B cell (primary cell): ENCODE measurements around the gene ARHGAP35. TPM values are rescaled to one million over a fixed set of nuclear protein-coding genes. Genes with fewer than 3 reads are reported as not detected.
A peak's percentile ranks its signal among the peaks of the same experiment; 100 is the strongest.

ENCODE experiments used
- ATAC-seq: fragments of 200-7000 bp; cut with Tn5 transposase; one replicate; pipeline ENCODE4 v1.10.0; 2021; ENCODE audit warnings: low read depth, mild to moderate bottlenecking, moderate number of reproducible peaks, moderate library complexity
- CTCF ChIA-PET: fragments of 350-600 bp; sonication (Branson Sonifier 250); formaldehyde crosslinking; loops from one replicate; lab custom pipeline; 2021; ENCODE audit warnings: antibody characterized with exemption, inconsistent platforms; lab: Charles Lee
- POLR2A ChIA-PET: fragments of 350-600 bp; sonication (Branson Sonifier 250); formaldehyde crosslinking; loops from one replicate; lab custom pipeline; 2021; ENCODE audit warnings: antibody characterized with exemption; lab: Charles Lee
- DNase-seq: peaks from one replicate; pipeline ENCODE4 v3.0.0; 2013
- H2AFZ ChIP-seq: 2 replicates; pipeline ENCODE4 v1.6.1; 2012; ENCODE audit warnings: mild to moderate bottlenecking, low read depth, low read length; ENCODE audit not compliant: insufficient read depth, poor library complexity, severe bottlenecking
- H3K27ac ChIP-seq, 2 donors: 1 replicate in 1 of 2; 2 replicates in 1 of 2; pipeline ENCODE4 v1.5.1; 2012 to 2013; ENCODE audit warnings: low read length in 2 of 2, mild to moderate bottlenecking in 2 of 2, moderate library complexity in 1 of 2
- H3K27me3 ChIP-seq, 4 experiments: fragments of 200-600 bp in 1 of 4; sonication (generic) in 1 of 4; replicated peaks in 1 of 4; 1 replicate in 2 of 4; 2 replicates in 2 of 4; pipeline versions ENCODE4 v1.6.1 to v1.7.0; 2013 to 2016; ENCODE audit warnings: low read length in 3 of 4, mild to moderate bottlenecking in 2 of 4, mixed read lengths in 1 of 4, moderate library complexity in 1 of 4; ENCODE audit not compliant: insufficient read depth in 4 of 4, control insufficient read depth in 3 of 4; ENCODE audit errors: control extremely low read depth in 1 of 4
- H3K36me3 ChIP-seq, 2 experiments: replicated peaks in 1 of 2; 1 replicate in 1 of 2; 2 replicates in 1 of 2; pipeline versions ENCODE4 v1.6.1 to v1.7.1; 2013; ENCODE audit warnings: low read length in 1 of 2; ENCODE audit not compliant: insufficient read depth in 2 of 2, control insufficient read depth in 1 of 2; ENCODE audit errors: control extremely low read depth in 1 of 2, extremely low read depth in 1 of 2
- H3K4me1 ChIP-seq, 2 donors: fragments of 200-600 bp in 1 of 2; sonication (generic) in 1 of 2; 1 replicate in 1 of 2; 2 replicates in 1 of 2; pipeline versions ENCODE4 v1.5.1 to v1.6.1; 2013 to 2017; ENCODE audit warnings: low read length in 2 of 2; ENCODE audit not compliant: control insufficient read depth in 2 of 2, insufficient read depth in 2 of 2
- H3K4me2 ChIP-seq: replicated peaks from 2 replicates; pipeline ENCODE3; 2012; ENCODE audit warnings: mild to moderate bottlenecking, low read depth, low read length; ENCODE audit not compliant: poor library complexity, severe bottlenecking
- H3K4me3 ChIP-seq, 5 experiments: fragments of 200-600 bp in 1 of 5; sonication (generic) in 1 of 5; 1 replicate in 3 of 5; 2 replicates in 2 of 5; pipeline versions ENCODE4 v1.5.1 to v1.7.0; 2011 to 2016; ENCODE audit warnings: low read length in 4 of 5, mild to moderate bottlenecking in 4 of 5, low read depth in 2 of 5, control low read depth in 1 of 5, moderate library complexity in 1 of 5; ENCODE audit not compliant: insufficient read depth in 1 of 5; ENCODE audit errors: control extremely low read depth in 1 of 5, extremely low read depth in 1 of 5
- H3K79me2 ChIP-seq: fragments of 200-600 bp; sonication (generic); one replicate; pipeline ENCODE4 v1.6.0; 2016; ENCODE audit warnings: low read length; ENCODE audit not compliant: control insufficient read depth, insufficient read depth
- H3K9ac ChIP-seq: fragments of 200-600 bp; sonication (generic); 2 replicates; pipeline ENCODE4 v1.6.1; 2017; ENCODE audit warnings: mild to moderate bottlenecking, low read length, moderate library complexity
- H3K9me3 ChIP-seq, 3 donors: one replicate each; pipeline versions ENCODE4 v1.6.1 to v1.7.1; 2013; ENCODE audit warnings: low read length in 2 of 3; ENCODE audit not compliant: control insufficient read depth in 2 of 3, insufficient read depth in 1 of 3; ENCODE audit errors: control extremely low read depth in 1 of 3
- H4K20me1 ChIP-seq: 2 replicates; pipeline ENCODE4 v1.6.0; 2012; ENCODE audit warnings: mild to moderate bottlenecking, low read length; ENCODE audit not compliant: insufficient read depth, control insufficient read depth, poor library complexity, severe bottlenecking
- H3K27ac Mint-ChIP-seq: one replicate; pipeline ENCODE4 v1.8.0; 2021; ENCODE audit warnings: mixed read lengths
- H3K27me3 Mint-ChIP-seq: one replicate; pipeline ENCODE4 v1.8.0; 2021; ENCODE audit warnings: mixed read lengths
- H3K4me1 Mint-ChIP-seq: one replicate; pipeline ENCODE4 v1.8.0; 2021; ENCODE audit warnings: mixed read lengths
- H3K4me3 Mint-ChIP-seq: one replicate; pipeline ENCODE4 v1.8.0; 2021; ENCODE audit warnings: mixed read lengths
- H3K9me3 Mint-ChIP-seq: one replicate; pipeline ENCODE4 v1.8.0; 2022; ENCODE audit warnings: mixed read lengths; ENCODE audit not compliant: insufficient read depth
- CTCF ChIP-seq: fragments of 200-600 bp; IDR thresholded peaks from one replicate; pipeline ENCODE4 v1.8.0; 2022; ENCODE audit warnings: antibody characterized with exemption, mild to moderate bottlenecking
- EZH2 ChIP-seq: IDR thresholded peaks from 2 replicates; pipeline ENCODE4 v1.6.1; 2012; ENCODE audit warnings: borderline replicate concordance, low read depth, mild to moderate bottlenecking, moderate library complexity, low read length; ENCODE audit not compliant: insufficient read depth, poor library complexity, severe bottlenecking
- WGBS: methylation state at CpG from one replicate; pipeline ENCODE4 v1.1.5; 2013; ENCODE audit warnings: missing lambda C conversion rate; ENCODE audit not compliant: insufficient coverage; 5-methylcytosine and 5-hydroxymethylcytosine counted together
- intact Hi-C: fragments of 100-400 bp; cut with micrococcal nuclease; formaldehyde crosslinking; loops from one replicate; pipeline ENCODE4 v1.10.0; 2022
- polyA plus RNA-seq: library from polyadenylated mRNA; depleted of rRNA; stranded (reverse); fragments of >200 nt; gene quantifications from 2 replicates; pipeline ENCODE4 v1.2.3, GENCODE V29; 2012
- total RNA-seq, 2 donors: library from RNA; stranded (reverse); fragments of 120-200 nt in 1 of 2; gene quantifications; 1 replicate in 1 of 2; 2 replicates in 1 of 2; pipeline versions ENCODE4 v1.2.3 to v1.2.4, GENCODE V29; 2013 to 2022

ARHGAP35 gene
- total and polyA plus RNA-seq, 2 donors (not counting 1 experiment from before 2014, with no cell fraction given) = 9.6 to 31.3 TPM

GRCh38 chr19:46823049-46823448 lies 37.7 kb upstream of the ARHGAP35 start:
- peaks cover 4% of the 10 kb centered on the region for H3K9me3 Mint-ChIP-seq
- intact Hi-C loops = no loop called here
- peaks cover 55% of the 10 kb centered on the region for H3K4me1 Mint-ChIP-seq
- WGBS = 100% methylated on average over 2 of the region's 6 CpGs
- Histone ChIP-seq H3K9me3 (peaks cover 0 to 21% (median 0%) of the 10 kb centered on the region in 3 donors), H3K27ac (no peak overlapping the region), H4K20me1 (no peaks in the 10 kb centered on the region), H2AFZ (no peak overlapping the region), H3K27me3 (no peaks in the 10 kb centered on the region), H3K4me2 (no peak overlapping the region), H3K36me3 (no peaks in the 10 kb centered on the region), H3K79me2 (no peaks in the 10 kb centered on the region), H3K9ac (no peak overlapping the region), H3K4me1 (peaks cover 60 to 73% of the 10 kb centered on the region in 2 donors), H3K4me3 (no peak overlapping the region)
- no peak for ATAC-seq
- no peaks in the 10 kb centered on the region for H3K27me3 Mint-ChIP-seq
- ChIA-PET CTCF (interaction anchor here (0.7 to 5.0 kb wide), 5 partner anchors 16 to 415 kb away, joined by 3 to 49 read pairs (median 8); partner anchors contain the start of gene SLC1A5), POLR2A (interaction anchor here (0.7 to 5.0 kb wide), 3 partner anchors 15 to 37 kb away, joined by 8 to 94 read pairs (median 8); partner anchors contain the start of gene SLC1A5)
- TF ChIP-seq CTCF = no peak
- no peak for TF ChIP-seq EZH2
- peak; percentile 5 for DNase-seq
- H3K27ac Mint-ChIP-seq = peak overlapping the region; percentile 90
- H3K4me3 Mint-ChIP-seq = peak overlapping the region; percentile 41
